ENCODE results near the gene CCDC57.

Gene CCDC57

DNA sequence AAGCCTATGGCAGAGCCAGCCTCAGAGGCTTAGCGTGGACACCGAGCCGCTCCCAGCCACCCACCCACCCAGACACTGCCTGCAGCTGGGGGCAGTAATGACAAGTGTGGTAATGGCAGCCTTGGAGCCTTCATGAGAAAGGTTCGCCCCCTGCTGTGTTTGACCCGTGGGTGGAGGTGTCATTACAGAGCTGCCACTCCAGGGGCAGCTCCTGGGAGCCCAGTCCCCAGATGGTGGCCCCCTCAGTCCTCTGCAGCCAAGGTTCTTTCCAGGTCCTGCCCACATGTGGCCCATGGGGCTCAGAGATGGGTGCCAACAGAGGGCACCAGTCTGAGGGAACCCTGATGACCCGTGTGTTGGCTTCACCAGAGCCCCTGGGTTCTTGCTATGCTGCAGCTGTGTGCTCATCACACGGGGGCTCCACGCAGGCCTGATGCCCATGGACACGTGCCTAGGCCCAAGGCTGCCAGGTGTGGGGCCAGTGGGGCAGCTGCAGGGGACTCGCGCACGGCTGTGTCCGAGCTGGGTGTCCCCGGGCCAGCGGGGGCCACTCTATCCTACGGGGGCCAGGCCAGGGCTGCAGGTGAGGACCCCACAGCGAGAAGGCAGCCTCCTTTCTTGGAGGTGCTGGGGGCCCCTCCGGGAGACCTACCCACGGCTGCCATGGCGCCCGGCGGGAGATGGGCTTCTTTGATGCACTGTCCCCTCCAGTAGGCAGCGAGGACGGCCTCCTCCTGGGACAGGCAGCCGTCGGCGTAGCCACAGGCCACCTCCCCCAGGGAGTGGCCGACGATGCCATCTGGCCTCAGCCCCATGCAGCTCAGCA is 122.7 kb downstream of the CCDC57 start:
- no peak overlapping the region for H3K9ac ChIP-seq (ENCODE audit: low read depth, low read length)
- no peaks in the 10 kb centered on the region for H3K4me1 ChIP-seq (ENCODE audit: control insufficient read depth, insufficient read depth, low read length)
- no peaks in the 10 kb centered on the region for H3K27me3 ChIP-seq (ENCODE audit: control insufficient read depth, insufficient read depth, low read length)
- H3K36me3 ChIP-seq (ENCODE audit: control insufficient read depth, insufficient read depth, low read length): peaks cover 93% of the 10 kb centered on the region
- H3K9me3 ChIP-seq (ENCODE audit: control insufficient read depth, insufficient read depth, low read length): no peaks in the 10 kb centered on the region
- H3K4me3 ChIP-seq (ENCODE audit: low read depth, low read length): no peak overlapping the region

DNA sequence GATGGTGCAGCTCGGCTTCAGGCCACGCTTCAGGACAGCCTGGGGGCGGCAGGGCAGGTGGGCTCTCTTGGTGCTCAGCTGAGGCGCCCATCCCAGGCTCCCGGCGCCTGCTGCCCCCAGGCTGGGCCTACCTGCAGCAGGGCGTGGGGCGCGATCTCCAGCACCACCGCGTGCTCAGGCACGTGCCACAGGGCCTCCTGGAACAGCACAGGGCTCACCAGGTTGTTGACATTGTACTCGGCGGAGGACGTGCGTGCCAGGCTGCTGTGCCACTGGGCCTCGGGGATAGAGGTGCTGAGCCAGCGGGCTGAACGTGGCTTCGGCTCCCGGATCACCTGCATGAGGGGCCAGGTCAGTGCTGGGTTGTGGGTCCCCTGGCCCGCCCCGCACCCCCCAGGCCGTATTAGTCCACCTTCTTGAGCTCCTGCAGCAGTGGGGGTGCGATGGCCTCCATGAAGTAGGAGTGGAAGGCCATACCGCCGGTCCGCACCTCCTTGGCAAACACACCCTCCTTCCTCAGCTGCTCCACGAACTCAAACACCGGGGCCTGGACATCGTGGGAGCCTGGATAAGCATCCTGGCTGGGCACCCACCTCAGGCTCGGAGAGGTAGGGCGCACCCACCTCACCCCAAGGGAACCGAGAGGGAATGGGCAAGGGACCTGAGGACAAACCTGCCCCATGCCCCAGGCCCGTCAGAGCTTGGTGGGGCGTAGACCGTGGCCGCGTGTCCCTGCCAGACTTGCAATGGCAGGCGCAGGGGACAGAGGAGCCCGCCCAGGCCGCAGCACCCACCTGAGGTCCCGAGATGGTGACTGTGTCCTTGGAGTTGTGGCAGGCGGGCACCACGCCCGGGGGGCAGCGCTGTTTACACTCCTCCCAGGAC is 123.6 kb downstream of the CCDC57 start:
- H3K27me3 ChIP-seq (ENCODE audit: control insufficient read depth, insufficient read depth, low read length): no peaks in the 10 kb centered on the region
- H3K9me3 ChIP-seq (ENCODE audit: control insufficient read depth, insufficient read depth, low read length): no peaks in the 10 kb centered on the region
- no peaks in the 10 kb centered on the region for H3K4me1 ChIP-seq (ENCODE audit: control insufficient read depth, insufficient read depth, low read length)
- no peak overlapping the region for H3K4me3 ChIP-seq (ENCODE audit: low read depth, low read length)
- H3K36me3 ChIP-seq (ENCODE audit: control insufficient read depth, insufficient read depth, low read length): peaks cover 97% of the 10 kb centered on the region
- H3K9ac ChIP-seq (ENCODE audit: low read depth, low read length): no peak overlapping the region

DNA sequence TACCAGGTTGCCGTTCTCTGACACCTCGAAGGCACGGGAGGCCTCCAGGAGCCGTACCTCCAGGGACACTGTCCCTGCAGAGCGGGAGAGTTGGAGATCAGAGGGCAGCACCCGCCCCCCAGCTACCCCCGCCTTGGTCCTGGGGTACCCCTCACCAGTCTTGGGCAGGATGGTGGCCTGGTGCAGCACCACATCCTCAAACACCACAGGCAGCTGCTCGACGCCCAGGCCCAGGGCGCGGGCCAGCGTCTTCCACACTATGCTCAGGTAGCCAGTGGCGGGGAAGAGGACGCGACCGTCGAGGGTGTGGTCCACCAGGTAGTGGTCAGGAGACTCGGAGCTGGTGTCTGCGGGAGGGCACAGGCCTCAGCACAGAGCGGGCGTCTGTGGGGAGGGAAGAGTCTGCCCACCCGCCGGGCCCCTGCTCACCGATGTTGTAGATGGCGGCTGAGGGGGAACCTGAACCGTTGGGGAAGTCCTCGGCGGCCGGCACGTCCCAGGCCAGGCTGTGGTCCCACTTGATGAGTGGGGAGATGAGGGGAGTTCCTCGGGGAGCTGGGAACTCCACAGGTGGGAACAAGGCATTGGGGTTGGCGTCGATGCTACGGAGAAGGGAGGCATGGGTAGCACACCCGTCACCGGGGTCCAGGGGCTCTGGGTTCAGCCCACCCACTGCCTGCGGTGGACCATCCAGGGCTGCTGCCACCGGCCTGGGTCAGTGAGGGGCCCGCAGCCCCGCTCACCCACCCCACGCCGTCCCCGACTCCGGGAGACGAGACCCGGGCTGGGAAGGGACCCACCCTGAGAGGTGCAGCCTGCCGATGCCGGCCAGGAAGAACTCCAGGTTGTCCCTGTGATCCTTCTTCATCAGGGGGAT is 124.4 kb downstream of the CCDC57 start:
- H3K36me3 ChIP-seq (ENCODE audit: control insufficient read depth, insufficient read depth, low read length): peaks cover 97% of the 10 kb centered on the region
- no peaks in the 10 kb centered on the region for H3K27me3 ChIP-seq (ENCODE audit: control insufficient read depth, insufficient read depth, low read length)
- H3K4me1 ChIP-seq (ENCODE audit: control insufficient read depth, insufficient read depth, low read length): no peaks in the 10 kb centered on the region
- no peak overlapping the region for H3K4me3 ChIP-seq (ENCODE audit: low read depth, low read length)
- no peaks in the 10 kb centered on the region for H3K9me3 ChIP-seq (ENCODE audit: control insufficient read depth, insufficient read depth, low read length)
- H3K9ac ChIP-seq (ENCODE audit: low read depth, low read length): no peak overlapping the region

DNA sequence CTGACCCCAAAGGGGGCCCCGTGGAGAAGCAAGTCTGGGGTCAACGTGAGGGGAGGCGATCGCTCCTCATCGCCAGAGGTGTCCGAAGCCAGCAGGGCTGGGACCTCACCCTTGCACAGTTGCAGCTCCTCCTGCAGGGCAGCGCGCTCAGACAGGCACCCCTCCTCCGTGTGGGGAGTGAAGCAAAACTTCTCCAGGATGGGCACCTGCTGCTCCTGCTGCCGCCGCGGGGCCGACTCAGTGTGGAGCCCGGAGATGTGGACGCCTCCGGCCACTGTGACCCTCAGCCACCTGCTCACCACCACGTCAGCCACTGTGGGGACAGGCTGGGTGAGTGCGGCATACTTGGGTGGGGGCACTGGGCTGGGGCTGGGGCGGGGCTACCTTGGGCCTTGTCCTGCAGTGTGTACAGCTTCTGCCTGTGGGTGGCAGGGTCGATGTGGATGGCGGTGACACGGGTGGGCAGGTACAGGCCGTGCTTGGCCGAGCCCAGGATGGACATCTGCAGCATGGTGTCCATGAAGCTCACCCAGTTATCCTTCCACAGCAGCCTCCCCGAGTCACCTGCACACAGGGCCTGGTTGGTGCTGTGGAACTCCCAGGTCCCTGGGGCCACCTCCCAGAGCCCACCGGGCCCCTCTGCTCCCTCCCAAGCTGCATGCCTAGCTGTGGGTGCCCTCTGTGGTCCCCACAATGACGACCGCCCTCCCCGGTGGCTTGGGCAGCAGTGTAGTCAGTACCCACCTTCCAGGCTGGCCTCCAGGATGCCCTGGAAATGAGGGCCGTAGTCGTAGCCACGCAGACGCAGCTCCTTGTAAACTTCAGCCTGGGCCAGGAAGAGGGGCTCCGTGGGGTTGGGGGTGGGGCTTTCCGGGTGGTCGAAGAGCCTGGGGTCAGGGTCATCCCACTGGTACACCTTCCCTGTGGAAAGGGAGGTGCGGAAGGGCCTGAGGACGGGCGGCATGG is 125.4 kb downstream of the CCDC57 start:
- H3K36me3 ChIP-seq (ENCODE audit: control insufficient read depth, insufficient read depth, low read length): peaks cover 97% of the 10 kb centered on the region
- no peak overlapping the region for H3K4me3 ChIP-seq (ENCODE audit: low read depth, low read length)
- no peak overlapping the region for H3K9ac ChIP-seq (ENCODE audit: low read depth, low read length)
- no peaks in the 10 kb centered on the region for H3K27me3 ChIP-seq (ENCODE audit: control insufficient read depth, insufficient read depth, low read length)
- H3K9me3 ChIP-seq (ENCODE audit: control insufficient read depth, insufficient read depth, low read length): no peaks in the 10 kb centered on the region
- no peaks in the 10 kb centered on the region for H3K4me1 ChIP-seq (ENCODE audit: control insufficient read depth, insufficient read depth, low read length)

DNA sequence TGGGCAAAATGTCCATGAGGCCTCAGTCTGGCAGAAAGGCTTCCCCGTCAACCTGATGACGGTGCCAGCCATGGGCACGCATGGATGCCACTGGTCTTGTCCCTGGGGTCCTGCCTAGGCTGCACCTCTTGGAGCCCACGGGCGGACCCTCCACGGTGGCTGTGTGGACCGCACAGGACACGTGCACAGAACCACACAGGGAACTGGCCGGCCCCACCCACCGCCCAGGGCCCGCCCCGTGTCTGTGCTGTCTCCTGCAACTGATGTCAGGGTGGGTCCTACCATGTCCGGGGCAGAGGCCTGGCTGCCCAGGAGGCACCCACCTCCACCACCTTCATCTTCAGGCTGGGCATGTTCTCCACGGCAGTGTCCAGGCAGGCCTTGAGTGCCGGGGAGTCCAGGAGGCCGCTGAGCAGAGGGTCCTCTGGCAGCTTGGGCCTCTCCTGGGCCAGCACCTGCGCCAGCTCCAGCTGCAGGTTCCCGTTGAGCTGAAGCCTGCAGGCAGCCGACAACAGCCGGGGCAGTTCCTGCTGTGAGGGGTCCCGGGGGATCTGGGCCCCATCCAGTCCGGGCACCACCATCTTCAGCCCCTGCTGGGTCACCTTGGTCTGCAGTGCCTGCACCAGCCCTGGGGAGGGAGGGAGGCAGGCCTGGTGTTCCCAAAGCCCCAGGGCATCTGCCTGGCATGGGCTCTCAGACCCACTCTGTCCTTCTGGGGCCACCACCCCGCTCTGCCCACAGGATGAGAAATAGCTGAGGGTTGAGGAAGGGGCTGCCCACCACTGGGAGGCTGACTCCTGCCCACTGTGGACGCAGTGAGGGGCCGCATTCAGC is 126.5 kb downstream of the CCDC57 start:
- H3K27me3 ChIP-seq (ENCODE audit: control insufficient read depth, insufficient read depth, low read length): no peaks in the 10 kb centered on the region
- H3K36me3 ChIP-seq (ENCODE audit: control insufficient read depth, insufficient read depth, low read length): peaks cover 93% of the 10 kb centered on the region
- H3K4me3 ChIP-seq (ENCODE audit: low read depth, low read length): no peak overlapping the region
- no peaks in the 10 kb centered on the region for H3K4me1 ChIP-seq (ENCODE audit: control insufficient read depth, insufficient read depth, low read length)
- H3K9ac ChIP-seq (ENCODE audit: low read depth, low read length): no peak overlapping the region
- no peaks in the 10 kb centered on the region for H3K9me3 ChIP-seq (ENCODE audit: control insufficient read depth, insufficient read depth, low read length)

DNA sequence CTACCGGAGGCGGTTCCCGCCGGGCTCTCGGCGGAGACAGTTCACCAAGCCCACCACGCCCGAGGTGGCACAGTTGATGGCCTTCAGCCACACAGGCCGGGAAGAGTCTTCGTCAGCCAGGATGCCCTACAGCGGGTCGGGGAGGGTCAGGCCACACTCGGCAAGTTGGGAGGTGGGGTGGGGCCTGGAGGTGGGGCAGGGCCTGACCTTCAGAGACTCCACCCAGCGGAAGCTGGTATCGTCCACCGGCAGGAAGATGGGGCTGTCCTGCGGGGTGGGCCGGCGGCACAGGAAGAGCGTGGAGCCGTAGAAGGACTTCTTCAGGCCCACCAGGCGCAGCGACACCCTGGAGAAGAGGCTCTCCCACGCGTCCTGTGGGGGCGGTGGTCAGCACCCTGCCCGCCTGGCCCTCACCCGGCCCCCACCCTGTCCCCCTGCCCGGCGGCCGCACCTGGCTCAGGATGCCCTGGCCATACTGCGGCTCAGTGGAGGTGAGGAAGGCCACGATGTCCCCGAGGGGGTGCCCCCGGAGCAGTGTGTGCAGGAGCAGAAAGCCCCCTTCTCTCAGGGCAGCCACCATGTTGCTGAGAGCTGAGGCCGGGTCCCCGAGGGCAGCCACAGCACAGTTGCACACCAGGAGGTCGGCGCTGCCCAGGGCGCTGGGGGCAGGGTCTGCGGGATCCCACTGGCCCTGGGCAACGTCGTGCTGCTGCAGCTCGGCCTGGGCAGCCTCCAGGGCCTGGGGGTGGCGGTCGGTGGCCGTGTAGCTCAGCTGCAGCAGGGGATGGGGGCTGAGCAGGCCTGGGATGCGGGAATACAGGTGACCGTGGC is 127.4 kb downstream of the CCDC57 start:
- no peaks in the 10 kb centered on the region for H3K4me1 ChIP-seq (ENCODE audit: control insufficient read depth, insufficient read depth, low read length)
- no peaks in the 10 kb centered on the region for H3K9me3 ChIP-seq (ENCODE audit: control insufficient read depth, insufficient read depth, low read length)
- no peak overlapping the region for H3K4me3 ChIP-seq (ENCODE audit: low read depth, low read length)
- H3K36me3 ChIP-seq (ENCODE audit: control insufficient read depth, insufficient read depth, low read length): peaks cover 93% of the 10 kb centered on the region
- no peaks in the 10 kb centered on the region for H3K27me3 ChIP-seq (ENCODE audit: control insufficient read depth, insufficient read depth, low read length)
- H3K9ac ChIP-seq (ENCODE audit: low read depth, low read length): no peak overlapping the region

DNA sequence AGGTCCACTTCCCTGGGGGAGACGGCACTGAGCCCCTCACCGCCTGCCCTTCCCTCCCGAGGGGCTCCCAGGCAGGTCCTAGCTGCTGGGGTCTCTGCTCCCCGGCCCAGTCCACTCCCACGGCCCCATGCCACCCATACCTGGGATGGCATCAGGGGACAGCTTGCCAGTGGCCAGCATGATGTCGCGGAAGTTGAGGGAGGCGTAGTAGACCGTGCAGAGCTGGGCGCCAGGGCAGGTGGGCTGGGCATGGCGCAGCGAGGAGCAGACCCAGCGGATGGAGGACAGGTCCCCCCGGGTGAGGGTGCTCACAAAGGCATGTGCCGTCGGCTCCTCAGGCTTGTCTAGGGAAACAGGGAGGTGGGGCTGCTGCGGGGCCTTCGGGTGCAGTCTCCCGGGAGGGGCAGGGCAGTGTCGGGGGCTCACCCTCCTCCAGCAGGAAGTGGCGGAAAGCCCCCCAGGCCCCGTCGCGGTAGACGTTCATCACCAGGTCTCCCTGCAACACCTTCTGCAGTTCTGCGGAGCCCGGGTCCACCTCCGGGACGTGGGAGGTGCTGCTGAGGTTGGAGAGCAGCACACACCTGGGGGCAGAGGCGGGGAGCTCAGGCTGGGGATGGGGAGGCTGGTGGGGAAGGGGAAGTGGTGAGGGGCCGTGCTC is 128.1 kb downstream of the CCDC57 start:
- Histone ChIP-seq H3K4me3 (ENCODE audit: low read depth, low read length) (no peak overlapping the region), H3K9me3 (ENCODE audit: control insufficient read depth, insufficient read depth, low read length) (no peaks in the 10 kb centered on the region), H3K4me1 (ENCODE audit: control insufficient read depth, insufficient read depth, low read length) (no peaks in the 10 kb centered on the region), H3K9ac (ENCODE audit: low read depth, low read length) (no peak overlapping the region), H3K27me3 (ENCODE audit: control insufficient read depth, insufficient read depth, low read length) (no peaks in the 10 kb centered on the region), H3K36me3 (ENCODE audit: control insufficient read depth, insufficient read depth, low read length) (peaks cover 93% of the 10 kb centered on the region)

DNA sequence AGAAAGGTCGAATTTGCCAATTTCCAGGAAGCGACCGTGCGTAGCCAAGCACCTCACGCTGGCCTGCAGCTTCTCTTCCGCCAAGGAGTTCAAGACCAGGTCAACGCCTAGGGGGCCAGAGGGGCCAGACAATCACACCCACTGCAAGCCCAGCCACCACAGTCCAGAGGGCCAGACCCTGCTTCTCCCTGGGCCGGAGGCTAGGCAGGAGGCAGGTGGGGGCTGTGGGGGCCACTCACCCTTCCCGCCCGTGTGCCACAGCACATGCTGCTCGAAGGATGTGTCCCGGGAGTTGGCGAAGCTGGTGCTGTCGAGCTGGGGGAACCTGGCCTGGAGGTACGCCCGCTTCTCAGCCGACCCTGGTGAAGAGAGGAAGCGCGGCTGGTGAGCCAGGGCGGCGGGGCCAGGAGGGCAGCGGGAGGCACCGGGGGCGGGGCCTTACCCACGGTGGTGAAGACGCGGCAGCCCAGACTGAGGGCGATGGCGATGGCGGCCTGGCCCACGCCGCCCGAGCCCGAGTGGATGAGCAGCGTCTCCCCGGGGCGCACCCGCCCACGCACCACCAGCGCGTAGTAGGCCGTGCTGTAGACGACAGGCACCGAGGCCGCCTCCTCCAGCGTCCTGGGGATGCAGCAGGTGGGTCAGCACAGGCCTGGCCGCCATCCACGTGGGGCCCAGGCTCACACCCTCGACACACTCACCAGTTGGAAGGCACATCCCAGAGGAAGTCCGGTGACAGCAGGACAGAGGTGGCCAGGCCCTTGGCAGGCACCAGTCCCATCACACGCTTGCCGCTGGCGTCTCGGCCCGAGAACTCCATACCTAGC is 128.9 kb downstream of the CCDC57 start:
- Histone ChIP-seq H3K27me3 (ENCODE audit: control insufficient read depth, insufficient read depth, low read length) (no peaks in the 10 kb centered on the region), H3K9me3 (ENCODE audit: control insufficient read depth, insufficient read depth, low read length) (no peaks in the 10 kb centered on the region), H3K4me1 (ENCODE audit: control insufficient read depth, insufficient read depth, low read length) (no peaks in the 10 kb centered on the region), H3K36me3 (ENCODE audit: control insufficient read depth, insufficient read depth, low read length) (peaks cover 93% of the 10 kb centered on the region), H3K4me3 (ENCODE audit: low read depth, low read length) (no peak overlapping the region), H3K9ac (ENCODE audit: low read depth, low read length) (no peak overlapping the region)

DNA sequence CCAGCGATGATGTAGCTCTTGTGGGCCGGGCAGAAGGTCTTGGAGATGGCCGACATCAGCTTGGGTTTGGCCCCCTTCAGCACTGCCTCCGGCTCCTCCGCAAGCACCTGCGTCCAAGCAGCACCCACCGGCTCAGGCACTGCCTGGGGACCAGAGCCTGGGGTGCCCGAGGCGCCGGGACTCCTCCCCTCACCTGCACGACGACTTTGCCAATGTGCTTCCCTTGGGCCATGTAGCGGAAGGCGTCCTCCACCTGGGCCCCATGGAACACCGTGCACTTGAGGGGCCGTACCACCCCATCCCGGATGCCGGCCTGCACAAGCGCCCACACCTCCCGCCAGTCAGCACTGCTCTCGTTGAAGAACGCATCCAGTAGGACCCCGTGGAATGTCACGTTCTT is 129.6 kb downstream of the CCDC57 start:
- Histone ChIP-seq H3K36me3 (ENCODE audit: control insufficient read depth, insufficient read depth, low read length) (peaks cover 88% of the 10 kb centered on the region), H3K4me1 (ENCODE audit: control insufficient read depth, insufficient read depth, low read length) (no peaks in the 10 kb centered on the region), H3K9ac (ENCODE audit: low read depth, low read length) (no peak overlapping the region), H3K9me3 (ENCODE audit: control insufficient read depth, insufficient read depth, low read length) (no peaks in the 10 kb centered on the region), H3K4me3 (ENCODE audit: low read depth, low read length) (no peak overlapping the region), H3K27me3 (ENCODE audit: control insufficient read depth, insufficient read depth, low read length) (no peaks in the 10 kb centered on the region)
